Transverse colon (tissue), 4 donors: ENCODE results near the gene PCNX1. TPM values are rescaled to one million over a fixed set of nuclear protein-coding genes. Genes with fewer than 3 reads are reported as not detected.
"Not testable (repeated sequence)": the region's sequence is repeated elsewhere in the genome, so short reads cannot be mapped to it uniquely, and the experiment has no call there.

Source experiments
- DNase-seq: peaks from one replicate; pipeline ENCODE4 v3.0.0-alpha.2; 2019
- H3K27ac ChIP-seq, 4 donors: fragments of 200-600 bp; sonication (generic); 2 replicates each; pipeline ENCODE4 v1.5.1; 2016 to 2018; ENCODE audit warnings: inconsistent platforms in 4 of 4
- H3K27me3 ChIP-seq: fragments of 200-600 bp; sonication (generic); 2 replicates; pipeline ENCODE4 v1.5.1; 2017; ENCODE audit warnings: inconsistent platforms
- H3K36me3 ChIP-seq, 4 donors: fragments of 200-600 bp; sonication (generic); 2 replicates each; pipeline ENCODE4 v1.5.1; 2017 to 2019; ENCODE audit warnings: inconsistent platforms in 4 of 4
- H3K4me1 ChIP-seq, 4 donors: fragments of 200-600 bp; sonication (generic); 2 replicates each; pipeline ENCODE4 v1.5.1; 2017 to 2020; ENCODE audit warnings: inconsistent platforms in 4 of 4
- H3K4me3 ChIP-seq, 4 donors: fragments of 200-600 bp; sonication (generic); 1 replicate in 1 of 4; 2 replicates in 3 of 4; pipeline versions ENCODE4 v1.5.1 to v1.6.1; 2017 to 2019; ENCODE audit warnings: inconsistent platforms in 4 of 4
- H3K9me3 ChIP-seq, 2 donors: fragments of 200-600 bp; sonication (generic); 2 replicates each; pipeline ENCODE4 v1.5.1; 2017 to 2019; ENCODE audit warnings: inconsistent platforms in 2 of 2
- CTCF ChIP-seq, 5 experiments: fragments of 200-600 bp in 3 of 5; fragments of 450-650 bp in 2 of 5; sonication (generic) in 3 of 5; IDR thresholded peaks; 1 replicate in 2 of 5; 2 replicates in 3 of 5; pipeline ENCODE4 v1.5.1; 2016 to 2017; ENCODE audit warnings: antibody characterized with exemption in 5 of 5, inconsistent platforms in 3 of 5, mild to moderate bottlenecking in 2 of 5, moderate library complexity in 1 of 5
- EP300 ChIP-seq: sonication (generic); formaldehyde crosslinking; IDR thresholded peaks from one replicate; pipeline ENCODE4 v1.6.1; 2017; ENCODE audit warnings: antibody characterized with exemption, low read depth
- POLR2A ChIP-seq: fragments of 450-650 bp; IDR thresholded peaks from one replicate; pipeline ENCODE4 v1.6.1; 2016; ENCODE audit warnings: antibody characterized with exemption, mild to moderate bottlenecking, moderate library complexity
- POLR2AphosphoS5 ChIP-seq, 3 donors: sonication (generic); formaldehyde crosslinking; IDR thresholded peaks; one replicate each; pipeline ENCODE4 v1.6.1; 2016; ENCODE audit warnings: antibody characterized with exemption in 3 of 3
- whole genome bisulfite sequencing, 2 donors: methylation state at CpG; one replicate each; pipeline ENCODE4 v1.1.5; 2018; ENCODE audit warnings: low coverage in 1 of 2; 5-methylcytosine and 5-hydroxymethylcytosine counted together
- in situ Hi-C, 4 donors: fragments of 200-750 bp; cut with MboI; loops; one replicate each; pipeline versions ENCODE4 v1.15.0 to v1.15.1; 2017; ENCODE audit warnings: low sequenced_read_pairs in 3 of 4, low pct_ligation_motif_present in 1 of 4, low pct_unique_long_range_greater_than_20kb in 1 of 4
- intact Hi-C: fragments of 100-400 bp; cut with DNase I; formaldehyde crosslinking; loops from one replicate; pipeline ENCODE4 v1.15.1; 2023; ENCODE audit warnings: low total_unique reads
- total RNA-seq, 4 donors: library from RNA; depleted of rRNA; stranded (reverse); fragments of >200 nt; gene quantifications; one replicate each; pipeline ENCODE4 v1.1.0, GENCODE V29; 2016

Gene PCNX1
- total RNA-seq, 4 donors from 2014 or later = 15.0 to 64.6 (median 46.0) TPM

GRCh38 chr14:70942342-70942706 lies 35.1 kb downstream of the PCNX1 start:
- no peak for DNase-seq
- no peak for TF ChIP-seq POLR2AphosphoS5 (IDR thresholded peaks at IDR 0.05)
- peaks cover 0 to 6% (median under 1%) of the 10 kb centered on the region in 4 donors for H3K36me3 ChIP-seq
- no peaks in the 10 kb centered on the region for H3K27me3 ChIP-seq
- in situ Hi-C loops = no loop called here
- no peaks in the 10 kb centered on the region for H3K4me1 ChIP-seq
- no peak overlapping the region for H3K4me3 ChIP-seq
- H3K27ac ChIP-seq = no peak overlapping the region
- H3K9me3 ChIP-seq = peaks cover 4 to 6% of the 10 kb centered on the region in 2 donors
- intact Hi-C loops = no loop called here

GRCh38 chr14:70942721-70943120 lies 35.5 kb downstream of the PCNX1 start:
- H3K9me3 ChIP-seq, intact Hi-C loops, DNase-seq, H3K4me1 ChIP-seq, H3K27me3 ChIP-seq, H3K36me3 ChIP-seq, H3K4me3 ChIP-seq, H3K27ac ChIP-seq, in situ Hi-C loops: not testable (repeated sequence)
- 95 to 100% methylated on average over 1 to 3 of the region's 3 CpGs for WGBS, 2 donors

GRCh38 chr14:70943838-70944237 lies 36.6 kb downstream of the PCNX1 start:
- in situ Hi-C loops (no loop called here), intact Hi-C loops (no loop called here)
- Histone ChIP-seq H3K36me3 (peaks cover 0 to 17% (median 6%) of the 10 kb centered on the region in 4 donors), H3K4me1 (no peaks in the 10 kb centered on the region), H3K27me3 (no peaks in the 10 kb centered on the region), H3K4me3 (no peak overlapping the region), H3K9me3 (peaks cover 7 to 15% of the 10 kb centered on the region in 2 donors), H3K27ac (no peak overlapping the region)
- WGBS, 2 donors = 100% methylated on average over 1 of the region's 1 CpG; no CpG with 5 or more reads in 1 of the 2 donors
- no peak for TF ChIP-seq POLR2AphosphoS5 (IDR thresholded peaks at IDR 0.05)
- no peak for TF ChIP-seq CTCF (IDR thresholded peaks at IDR 0.05)
- TF ChIP-seq POLR2A = no peak
- TF ChIP-seq EP300 = no peak
- DNase-seq = no peak

- WGBS, 2 donors = 94 to 98% methylated on average over 4 to 8 of the region's 8 CpGs
- H3K36me3 ChIP-seq = peaks cover 0 to 21% (median 6%) of the 10 kb centered on the region in 4 donors
- no peaks in the 10 kb centered on the region for H3K27me3 ChIP-seq
- in situ Hi-C loops = no loop called here
- H3K4me3 ChIP-seq = no peak overlapping the region
- no peaks in the 10 kb centered on the region for H3K4me1 ChIP-seq
- peaks cover 7 to 15% of the 10 kb centered on the region in 2 donors for H3K9me3 ChIP-seq
- DNase-seq = no peak
- TF ChIP-seq POLR2AphosphoS5 (IDR thresholded peaks at IDR 0.05) (no peak), CTCF (IDR thresholded peaks at IDR 0.05) (no peak), EP300 (no peak), POLR2A (no peak)
- intact Hi-C loops = no loop called here
- no peak overlapping the region for H3K27ac ChIP-seq
Measured at GRCh38 chr14:70947739-70948138, 40.5 kb downstream of the PCNX1 start.

- DNase-seq = no peak
- Histone ChIP-seq H3K9me3 (peaks cover 4 to 8% of the 10 kb centered on the region in 2 donors), H3K4me1 (peaks cover 0 to 13% (median 5%) of the 10 kb centered on the region in 4 donors), H3K36me3 (peaks cover 0 to 14% (median 5%) of the 10 kb centered on the region in 4 donors), H3K27me3 (no peaks in the 10 kb centered on the region), H3K27ac (no peak overlapping the region), H3K4me3 (no peak overlapping the region)
- intact Hi-C loops = no loop called here
- in situ Hi-C loops = no loop called here
- no peak for TF ChIP-seq POLR2AphosphoS5 (IDR thresholded peaks at IDR 0.05)
- no peak for TF ChIP-seq EP300
- no peak for TF ChIP-seq CTCF (IDR thresholded peaks at IDR 0.05)
- no peak for TF ChIP-seq POLR2A
- WGBS, 2 donors = 88 to 92% methylated on average over 3 of the region's 3 CpGs
Measured at GRCh38 chr14:70952485-70952884, 45.2 kb downstream of the PCNX1 start.
